ENCODE measurements around the gene ME3.

Gene ME3

GRCh38 chr11:86606836-86607481 lies 65.5 kb downstream of the ME3 start:
- no peak for TF ChIP-seq CTCF (IDR thresholded peaks at IDR 0.05; ENCODE audit: insufficient read depth, low read length, poor library complexity, severe bottlenecking)
- no peaks in the 10 kb centered on the region for H3K27me3 ChIP-seq (replicated peaks; ENCODE audit: control insufficient read depth, insufficient read depth, low read length)
- H3K4me3 ChIP-seq (replicated peaks; ENCODE audit: low read depth, low read length), result no peak overlapping the region
- H3K36me3 ChIP-seq (ENCODE audit: control insufficient read depth, insufficient read depth, low read length), result no peaks in the 10 kb centered on the region
- no peak for DNase-seq (ENCODE audit: extremely low read depth, insufficient read length)

GRCh38 chr11:86606270-86606835 lies 66.1 kb downstream of the ME3 start:
- Histone ChIP-seq H3K36me3 (ENCODE audit: control insufficient read depth, insufficient read depth, low read length) (no peaks in the 10 kb centered on the region), H3K27me3 (replicated peaks; ENCODE audit: control insufficient read depth, insufficient read depth, low read length) (no peaks in the 10 kb centered on the region), H3K4me3 (replicated peaks; ENCODE audit: low read depth, low read length) (no peak overlapping the region)
- no peak for TF ChIP-seq CTCF (IDR thresholded peaks at IDR 0.05; ENCODE audit: insufficient read depth, low read length, poor library complexity, severe bottlenecking)
- DNase-seq (ENCODE audit: extremely low read depth, insufficient read length), result no peak

GRCh38 chr11:86596861-86597586 lies 75.4 kb downstream of the ME3 start:
- Histone ChIP-seq H3K36me3 (ENCODE audit: control insufficient read depth, insufficient read depth, low read length) (no peaks in the 10 kb centered on the region), H3K27me3 (replicated peaks; ENCODE audit: control insufficient read depth, insufficient read depth, low read length) (no peaks in the 10 kb centered on the region), H3K4me3 (replicated peaks; ENCODE audit: low read depth, low read length) (no peak overlapping the region)
- no peak for TF ChIP-seq CTCF (IDR thresholded peaks at IDR 0.05; ENCODE audit: insufficient read depth, low read length, poor library complexity, severe bottlenecking)
- DNase-seq (ENCODE audit: extremely low read depth, insufficient read length), result no peak

GRCh38 chr11:86595955-86596354 lies 76.5 kb downstream of the ME3 start:
- no peak for DNase-seq (ENCODE audit: extremely low read depth, insufficient read length)
- no peaks in the 10 kb centered on the region for H3K36me3 ChIP-seq (ENCODE audit: control insufficient read depth, insufficient read depth, low read length)
- no peak overlapping the region for H3K4me3 ChIP-seq (replicated peaks; ENCODE audit: low read depth, low read length)
- no peaks in the 10 kb centered on the region for H3K27me3 ChIP-seq (replicated peaks; ENCODE audit: control insufficient read depth, insufficient read depth, low read length)
- TF ChIP-seq CTCF (IDR thresholded peaks at IDR 0.05; ENCODE audit: insufficient read depth, low read length, poor library complexity, severe bottlenecking), result no peak

GRCh38 chr11:86595451-86595850 lies 77.0 kb downstream of the ME3 start:
- Histone ChIP-seq H3K36me3 (ENCODE audit: control insufficient read depth, insufficient read depth, low read length) (no peaks in the 10 kb centered on the region), H3K4me3 (replicated peaks; ENCODE audit: low read depth, low read length) (no peak overlapping the region), H3K27me3 (replicated peaks; ENCODE audit: control insufficient read depth, insufficient read depth, low read length) (no peaks in the 10 kb centered on the region)
- DNase-seq (ENCODE audit: extremely low read depth, insufficient read length), result no peak
- no peak for TF ChIP-seq CTCF (IDR thresholded peaks at IDR 0.05; ENCODE audit: insufficient read depth, low read length, poor library complexity, severe bottlenecking)

Data from GM06990 (cell line).